Measurements from ENCODE around the gene KCNJ10.
A peak's percentile ranks its signal among the peaks of the same experiment; 100 is the strongest.

The KCNJ10 gene

DNA sequence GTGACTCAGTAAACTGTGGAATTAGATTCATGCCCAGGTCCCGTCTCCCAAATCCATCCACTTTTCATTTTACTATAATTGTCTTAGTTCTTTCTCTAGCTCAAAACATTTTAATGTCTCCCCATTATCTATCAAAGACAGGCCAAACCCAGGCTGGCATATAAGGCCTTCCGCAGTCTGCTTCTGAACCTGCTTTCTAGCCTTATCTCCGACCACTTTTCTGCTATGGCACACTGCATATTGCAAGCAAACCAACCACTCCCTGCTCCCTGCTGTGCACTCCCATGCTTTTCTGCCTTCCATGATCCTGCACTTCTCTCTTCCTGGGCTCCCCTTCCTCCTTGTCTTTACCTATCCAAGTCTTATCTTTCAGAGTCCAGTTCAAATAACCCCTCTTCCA, 20.9 kb downstream of the KCNJ10 start:
- Histone ChIP-seq H3K4me1 (ENCODE audit: insufficient read depth, low read length) (peaks cover 6% of the 10 kb centered on the region), H3K9me3 (ENCODE audit: insufficient read depth, low read length, severe bottlenecking) (no peaks in the 10 kb centered on the region), H4K20me1 (ENCODE audit: insufficient read depth, low read length) (no peaks in the 10 kb centered on the region), H3K9ac (ENCODE audit: low read depth, low read length) (no peak overlapping the region), H3K27me3 (ENCODE audit: insufficient read depth, low read length, poor library complexity) (peaks cover 12% of the 10 kb centered on the region), H2AFZ (ENCODE audit: low read depth, low read length) (no peak overlapping the region), H3K4me2 (ENCODE audit: insufficient read depth, low read length) (no peak overlapping the region), H3K4me3 (ENCODE audit: low read depth in 1 of 2, low read length in 2 of 2) (no peak overlapping the region), H3K36me3 (ENCODE audit: insufficient read depth, low read length) (no peaks in the 10 kb centered on the region), H3K79me2 (ENCODE audit: insufficient read depth, low read length) (no peaks in the 10 kb centered on the region), H3K27ac (ENCODE audit: low read length) (no peak overlapping the region)
- no peak for TF ChIP-seq EZH2 (IDR thresholded peaks at IDR 0.05; ENCODE audit: borderline replicate concordance, low read depth, low read length, severe bottlenecking)
- TF ChIP-seq, protein P1, sequence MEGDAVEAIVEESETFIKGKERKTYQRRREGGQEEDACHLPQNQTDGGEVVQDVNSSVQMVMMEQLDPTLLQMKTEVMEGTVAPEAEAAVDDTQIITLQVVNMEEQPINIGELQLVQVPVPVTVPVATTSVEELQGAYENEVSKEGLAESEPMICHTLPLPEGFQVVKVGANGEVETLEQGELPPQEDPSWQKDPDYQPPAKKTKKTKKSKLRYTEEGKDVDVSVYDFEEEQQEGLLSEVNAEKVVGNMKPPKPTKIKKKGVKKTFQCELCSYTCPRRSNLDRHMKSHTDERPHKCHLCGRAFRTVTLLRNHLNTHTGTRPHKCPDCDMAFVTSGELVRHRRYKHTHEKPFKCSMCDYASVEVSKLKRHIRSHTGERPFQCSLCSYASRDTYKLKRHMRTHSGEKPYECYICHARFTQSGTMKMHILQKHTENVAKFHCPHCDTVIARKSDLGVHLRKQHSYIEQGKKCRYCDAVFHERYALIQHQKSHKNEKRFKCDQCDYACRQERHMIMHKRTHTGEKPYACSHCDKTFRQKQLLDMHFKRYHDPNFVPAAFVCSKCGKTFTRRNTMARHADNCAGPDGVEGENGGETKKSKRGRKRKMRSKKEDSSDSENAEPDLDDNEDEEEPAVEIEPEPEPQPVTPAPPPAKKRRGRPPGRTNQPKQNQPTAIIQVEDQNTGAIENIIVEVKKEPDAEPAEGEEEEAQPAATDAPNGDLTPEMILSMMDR (IDR thresholded peaks at IDR 0.05; ENCODE audit: borderline replicate concordance, extremely low read depth, low read length, poor library complexity, severe bottlenecking) = no peak
- ATAC-seq (ENCODE audit: insufficient read depth, low read depth) (no peak), DNase-seq (no peak)

- H3K27ac ChIP-seq (ENCODE audit: low read length) = no peak overlapping the region
- ATAC-seq (ENCODE audit: insufficient read depth, low read depth) (no peak), DNase-seq (no peak)
- no peaks in the 10 kb centered on the region for H4K20me1 ChIP-seq (ENCODE audit: insufficient read depth, low read length)
- no peaks in the 10 kb centered on the region for H3K79me2 ChIP-seq (ENCODE audit: insufficient read depth, low read length)
- TF ChIP-seq, protein P1 (IDR thresholded peaks at IDR 0.05; ENCODE audit: borderline replicate concordance, extremely low read depth, low read length, poor library complexity, severe bottlenecking) = no peak
- TF ChIP-seq EZH2 (IDR thresholded peaks at IDR 0.05; ENCODE audit: borderline replicate concordance, low read depth, low read length, severe bottlenecking) = no peak
- H3K36me3 ChIP-seq (ENCODE audit: insufficient read depth, low read length) = no peaks in the 10 kb centered on the region
- H3K4me2 ChIP-seq (ENCODE audit: insufficient read depth, low read length) = no peak overlapping the region
- H3K9me3 ChIP-seq (ENCODE audit: insufficient read depth, low read length, severe bottlenecking) = no peaks in the 10 kb centered on the region
- no peak overlapping the region for H3K4me3 ChIP-seq (ENCODE audit: low read depth in 1 of 2, low read length in 2 of 2)
- peaks cover 9% of the 10 kb centered on the region for H3K27me3 ChIP-seq (ENCODE audit: insufficient read depth, low read length, poor library complexity)
- no peak overlapping the region for H2AFZ ChIP-seq (ENCODE audit: low read depth, low read length)
- peaks cover 6% of the 10 kb centered on the region for H3K4me1 ChIP-seq (ENCODE audit: insufficient read depth, low read length)
- H3K9ac ChIP-seq (ENCODE audit: low read depth, low read length) = no peak overlapping the region
Measured at GRCh38 chr1:160048335-160048734, 21.6 kb downstream of the KCNJ10 start.

GRCh38 chr1:160047111-160047991, 22.6 kb downstream of the KCNJ10 start:
- Histone ChIP-seq H3K4me2 (ENCODE audit: insufficient read depth, low read length) (peak overlapping the region; percentile 21; the same call in 1 of the 2 replicates), H3K9ac (ENCODE audit: low read depth, low read length) (no peak overlapping the region), H3K4me3 (ENCODE audit: low read depth in 1 of 2, low read length in 2 of 2) (no peak overlapping the region), H3K27me3 (ENCODE audit: insufficient read depth, low read length, poor library complexity) (peaks cover 2% of the 10 kb centered on the region), H3K9me3 (ENCODE audit: insufficient read depth, low read length, severe bottlenecking) (no peaks in the 10 kb centered on the region), H4K20me1 (ENCODE audit: insufficient read depth, low read length) (no peaks in the 10 kb centered on the region), H3K27ac (ENCODE audit: low read length) (no peak overlapping the region), H2AFZ (ENCODE audit: low read depth, low read length) (no peak overlapping the region; the same call in 1 of the 2 replicates), H3K4me1 (ENCODE audit: insufficient read depth, low read length) (peaks cover 6% of the 10 kb centered on the region), H3K36me3 (ENCODE audit: insufficient read depth, low read length) (no peaks in the 10 kb centered on the region), H3K79me2 (ENCODE audit: insufficient read depth, low read length) (no peaks in the 10 kb centered on the region)
- ATAC-seq (ENCODE audit: insufficient read depth, low read depth) (no peak), DNase-seq (no peak)
- TF ChIP-seq, protein P1 (IDR thresholded peaks at IDR 0.05; ENCODE audit: borderline replicate concordance, extremely low read depth, low read length, poor library complexity, severe bottlenecking) = no peak
- TF ChIP-seq EZH2 (IDR thresholded peaks at IDR 0.05; ENCODE audit: borderline replicate concordance, low read depth, low read length, severe bottlenecking) = no peak
